ENCODE data around the gene EVC. TPM values are rescaled to one million over a fixed set of nuclear protein-coding genes. Genes with fewer than 3 reads are reported as not detected.

Gene EVC
- total and polyA plus RNA-seq, 7 experiments from 2014 or later = 0.37 to 1.5 (median 0.68) TPM; not detected in 2

GRCh38 chr4:5788144-5788543 is 77.1 kb downstream of the EVC start:
- intact Hi-C loops (cut with micrococcal nuclease) = no loop called here
- ATAC-seq = no peak
- H3K4me1 Mint-ChIP-seq = peaks cover 0 to 2% (median 0%) of the 10 kb centered on the region in 7 donors
- ChIA-PET CTCF (no interaction called here), POLR2A (no interaction called here)
- peaks cover 0 to 9% (median 4%) of the 10 kb centered on the region in 5 donors for H3K27me3 Mint-ChIP-seq
- DNase-seq = no peak
- no peak overlapping the region for H3K4me3 ChIP-seq (ENCODE audit: low read length)
- H3K4me3 Mint-ChIP-seq = no peak overlapping the region
- no peaks in the 10 kb centered on the region for H3K36me3 ChIP-seq (ENCODE audit: control insufficient read depth in 2 of 3, insufficient read depth in 3 of 3, low read length in 3 of 3)
- H3K9me3 Mint-ChIP-seq = peaks cover 0 to 9% (median 0%) of the 10 kb centered on the region in 11 donors
- H3K36me3 Mint-ChIP-seq = no peaks in the 10 kb centered on the region
- no peak overlapping the region for H3K27ac ChIP-seq (ENCODE audit: low read depth, low read length)
- H3K9me3 ChIP-seq (ENCODE audit: control insufficient read depth in 2 of 3, low read length in 3 of 3) = no peaks in the 10 kb centered on the region
- H3K4me1 ChIP-seq (ENCODE audit: control insufficient read depth in 2 of 2, insufficient read depth in 2 of 2, low read length in 2 of 2) = no peaks in the 10 kb centered on the region
- no peaks in the 10 kb centered on the region for H3K27me3 ChIP-seq (ENCODE audit: control insufficient read depth in 2 of 2, insufficient read depth in 2 of 2, low read length in 2 of 2)
- H3K27ac Mint-ChIP-seq = no peak overlapping the region

DNA sequence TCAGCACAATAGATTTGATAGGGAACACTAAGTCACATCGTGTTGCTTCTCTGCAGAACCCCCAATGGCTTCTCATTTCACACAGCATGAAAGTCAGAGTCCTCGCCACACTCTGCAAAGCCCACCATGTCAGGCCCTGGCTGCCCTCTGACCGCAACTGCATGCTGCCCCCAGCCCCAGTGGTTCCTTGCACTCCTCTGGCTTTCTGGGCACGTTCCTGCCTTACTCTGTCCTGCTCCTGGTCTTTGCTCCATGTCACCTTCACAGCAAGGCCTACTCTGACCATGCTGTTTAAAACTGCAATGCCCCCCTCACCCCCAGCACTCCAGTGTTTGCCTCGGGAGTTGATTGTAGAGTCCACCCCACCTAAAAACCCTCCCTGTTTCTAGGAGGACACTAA is 78.1 kb downstream of the EVC start:
- H3K4me1 ChIP-seq (ENCODE audit: control insufficient read depth in 2 of 2, insufficient read depth in 2 of 2, low read length in 2 of 2) = no peaks in the 10 kb centered on the region
- intact Hi-C loops (cut with micrococcal nuclease) = no loop called here
- ATAC-seq = no peak
- no peaks in the 10 kb centered on the region for H3K4me1 Mint-ChIP-seq
- H3K4me3 Mint-ChIP-seq = no peak overlapping the region
- no peak overlapping the region for H3K27ac Mint-ChIP-seq
- CTCF ChIA-PET = no interaction called here
- H3K4me3 ChIP-seq (ENCODE audit: low read length) = no peak overlapping the region
- peaks cover 0 to 9% (median 0%) of the 10 kb centered on the region in 5 donors for H3K27me3 Mint-ChIP-seq
- no peaks in the 10 kb centered on the region for H3K27me3 ChIP-seq (ENCODE audit: control insufficient read depth in 2 of 2, insufficient read depth in 2 of 2, low read length in 2 of 2)
- peaks cover 0 to 4% (median 0%) of the 10 kb centered on the region in 11 donors for H3K9me3 Mint-ChIP-seq
- H3K36me3 ChIP-seq (ENCODE audit: control insufficient read depth in 2 of 3, insufficient read depth in 3 of 3, low read length in 3 of 3) = no peaks in the 10 kb centered on the region
- no peaks in the 10 kb centered on the region for H3K36me3 Mint-ChIP-seq
- DNase-seq = no peak
- no peaks in the 10 kb centered on the region for H3K9me3 ChIP-seq (ENCODE audit: control insufficient read depth in 2 of 3, low read length in 3 of 3)
- POLR2A ChIA-PET = no interaction called here
- H3K27ac ChIP-seq (ENCODE audit: low read depth, low read length) = no peak overlapping the region

DNA sequence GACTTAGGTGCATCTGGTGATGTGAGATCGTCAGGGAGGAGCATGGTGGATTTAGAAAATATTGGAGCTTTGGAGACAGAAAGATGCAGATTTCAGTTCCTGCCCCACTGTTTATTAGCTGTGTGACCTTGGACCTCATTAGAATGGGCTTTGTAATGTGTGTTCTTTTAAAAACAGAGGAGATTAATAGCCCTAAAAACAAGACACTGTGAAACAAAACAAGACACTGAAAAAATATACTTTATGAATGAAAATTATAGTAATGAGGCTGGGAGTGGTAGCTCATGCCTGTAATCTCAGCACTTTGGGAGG is 79.5 kb downstream of the EVC start:
- H3K27ac ChIP-seq (ENCODE audit: low read depth, low read length) = no peak overlapping the region
- Mint-ChIP-seq H3K4me3 (no peak overlapping the region), H3K4me1 (no peaks in the 10 kb centered on the region), H3K27me3 (peaks cover 0 to under 1% (median 0%) of the 10 kb centered on the region in 5 donors), H3K27ac (no peak overlapping the region), H3K36me3 (no peaks in the 10 kb centered on the region), H3K9me3 (no peaks in the 10 kb centered on the region)
- CTCF ChIA-PET = no interaction called here
- H3K36me3 ChIP-seq (ENCODE audit: control insufficient read depth in 2 of 3, insufficient read depth in 3 of 3, low read length in 3 of 3) = no peaks in the 10 kb centered on the region
- POLR2A ChIA-PET = no interaction called here
- H3K4me3 ChIP-seq (ENCODE audit: low read length) = no peak overlapping the region
- no peaks in the 10 kb centered on the region for H3K4me1 ChIP-seq (ENCODE audit: control insufficient read depth in 2 of 2, insufficient read depth in 2 of 2, low read length in 2 of 2)
- H3K9me3 ChIP-seq (ENCODE audit: control insufficient read depth in 2 of 3, low read length in 3 of 3) = no peaks in the 10 kb centered on the region
- no peak for DNase-seq
- ATAC-seq = no peak
- H3K27me3 ChIP-seq (ENCODE audit: control insufficient read depth in 2 of 2, insufficient read depth in 2 of 2, low read length in 2 of 2) = no peaks in the 10 kb centered on the region
- intact Hi-C loops (cut with micrococcal nuclease) = loop anchor here in 1 of 2 donors (5.0 kb wide), 1 partner anchor 738 kb away; the partner anchor contains the start of gene STK32B

- ATAC-seq (no peak), DNase-seq (no peak)
- CTCF ChIA-PET = no interaction called here
- H3K4me1 Mint-ChIP-seq = no peaks in the 10 kb centered on the region
- POLR2A ChIA-PET = no interaction called here
- peaks cover 0 to 5% (median 0%) of the 10 kb centered on the region in 5 donors for H3K27me3 Mint-ChIP-seq
- H3K27ac Mint-ChIP-seq = no peak overlapping the region
- Histone ChIP-seq H3K4me1 (ENCODE audit: control insufficient read depth in 2 of 2, insufficient read depth in 2 of 2, low read length in 2 of 2) (no peaks in the 10 kb centered on the region), H3K4me3 (ENCODE audit: low read length) (no peak overlapping the region), H3K27me3 (ENCODE audit: control insufficient read depth in 2 of 2, insufficient read depth in 2 of 2, low read length in 2 of 2) (no peaks in the 10 kb centered on the region), H3K36me3 (ENCODE audit: control insufficient read depth in 2 of 3, insufficient read depth in 3 of 3, low read length in 3 of 3) (no peaks in the 10 kb centered on the region), H3K9me3 (ENCODE audit: control insufficient read depth in 2 of 3, low read length in 3 of 3) (no peaks in the 10 kb centered on the region), H3K27ac (ENCODE audit: low read depth, low read length) (no peak overlapping the region)
- no peak overlapping the region for H3K4me3 Mint-ChIP-seq
- no peaks in the 10 kb centered on the region for H3K36me3 Mint-ChIP-seq
- intact Hi-C loops (cut with micrococcal nuclease) = loop anchor here in 1 of 2 donors (5.0 kb wide), 1 partner anchor 739 kb away; the partner anchor contains the start of gene STK32B
- H3K9me3 Mint-ChIP-seq = peaks cover 0 to 4% (median 0%) of the 10 kb centered on the region in 11 donors
These were observed 80.7 kb downstream of the EVC start for GRCh38 chr4:5791654-5792053.

GRCh38 chr4:5793514-5793913 is 82.5 kb downstream of the EVC start:
- Mint-ChIP-seq H3K4me3 (no peak overlapping the region), H3K9me3 (peaks cover 0 to 4% (median 0%) of the 10 kb centered on the region in 11 donors), H3K36me3 (no peaks in the 10 kb centered on the region), H3K27me3 (peaks cover 0 to 5% (median 4%) of the 10 kb centered on the region in 5 donors), H3K27ac (no peak overlapping the region), H3K4me1 (no peaks in the 10 kb centered on the region)
- H3K27me3 ChIP-seq (ENCODE audit: control insufficient read depth in 2 of 2, insufficient read depth in 2 of 2, low read length in 2 of 2) = no peaks in the 10 kb centered on the region
- DNase-seq (no peak), ATAC-seq (no peak)
- POLR2A ChIA-PET = no interaction called here
- intact Hi-C loops (cut with micrococcal nuclease) = loop anchor here in 1 of 2 donors (5.0 kb wide), 1 partner anchor 741 kb away; the partner anchor contains the start of gene STK32B
- CTCF ChIA-PET = no interaction called here
- no peaks in the 10 kb centered on the region for H3K9me3 ChIP-seq (ENCODE audit: control insufficient read depth in 2 of 3, low read length in 3 of 3)
- no peaks in the 10 kb centered on the region for H3K36me3 ChIP-seq (ENCODE audit: control insufficient read depth in 2 of 3, insufficient read depth in 3 of 3, low read length in 3 of 3)
- H3K4me1 ChIP-seq (ENCODE audit: control insufficient read depth in 2 of 2, insufficient read depth in 2 of 2, low read length in 2 of 2) = no peaks in the 10 kb centered on the region
- no peak overlapping the region for H3K4me3 ChIP-seq (ENCODE audit: low read length)
- no peak overlapping the region for H3K27ac ChIP-seq (ENCODE audit: low read depth, low read length)

DNA sequence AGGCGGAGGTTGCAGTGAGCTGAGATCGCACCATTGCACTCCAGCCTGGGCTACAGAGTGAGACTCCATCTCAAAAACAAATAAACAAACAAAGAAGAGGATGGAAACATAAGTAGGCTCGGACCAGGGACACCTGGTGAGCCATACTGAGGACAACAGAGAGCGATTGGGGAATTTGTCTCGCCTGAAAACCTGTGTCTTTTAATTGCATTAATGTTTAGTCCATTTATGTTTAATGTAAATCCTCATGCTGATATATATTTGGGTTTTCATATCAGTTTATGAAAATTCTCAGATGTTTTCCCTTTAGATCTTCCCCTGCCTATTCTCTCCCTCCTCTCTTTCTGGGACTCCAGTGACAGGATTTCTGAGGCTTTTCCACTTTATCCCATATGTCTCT is 84.6 kb downstream of the EVC start:
- Histone ChIP-seq H3K27ac (ENCODE audit: low read depth, low read length) (no peak overlapping the region), H3K4me3 (ENCODE audit: low read length) (no peak overlapping the region), H3K9me3 (ENCODE audit: control insufficient read depth in 2 of 3, low read length in 3 of 3) (no peaks in the 10 kb centered on the region), H3K4me1 (ENCODE audit: control insufficient read depth in 2 of 2, insufficient read depth in 2 of 2, low read length in 2 of 2) (no peaks in the 10 kb centered on the region), H3K27me3 (ENCODE audit: control insufficient read depth in 2 of 2, insufficient read depth in 2 of 2, low read length in 2 of 2) (no peaks in the 10 kb centered on the region), H3K36me3 (ENCODE audit: control insufficient read depth in 2 of 3, insufficient read depth in 3 of 3, low read length in 3 of 3) (no peaks in the 10 kb centered on the region)
- Mint-ChIP-seq H3K4me3 (no peak overlapping the region), H3K4me1 (no peaks in the 10 kb centered on the region), H3K27ac (no peak overlapping the region), H3K9me3 (peaks cover 0 to 4% (median 0%) of the 10 kb centered on the region in 11 donors), H3K36me3 (no peaks in the 10 kb centered on the region), H3K27me3 (peaks cover 0 to 6% (median 4%) of the 10 kb centered on the region in 5 donors)
- ChIA-PET POLR2A (no interaction called here), CTCF (no interaction called here)
- DNase-seq (no peak), ATAC-seq (no peak)
- intact Hi-C loops (cut with micrococcal nuclease) = no loop called here

- Mint-ChIP-seq H3K4me3 (no peak overlapping the region), H3K27ac (no peak overlapping the region), H3K4me1 (no peaks in the 10 kb centered on the region), H3K36me3 (no peaks in the 10 kb centered on the region), H3K9me3 (peaks cover 0 to 4% (median 0%) of the 10 kb centered on the region in 11 donors), H3K27me3 (peaks cover 0 to 6% (median 4%) of the 10 kb centered on the region in 5 donors)
- no peak for ATAC-seq
- Histone ChIP-seq H3K27me3 (ENCODE audit: control insufficient read depth in 2 of 2, insufficient read depth in 2 of 2, low read length in 2 of 2) (no peaks in the 10 kb centered on the region), H3K4me3 (ENCODE audit: low read length) (no peak overlapping the region), H3K4me1 (ENCODE audit: control insufficient read depth in 2 of 2, insufficient read depth in 2 of 2, low read length in 2 of 2) (no peaks in the 10 kb centered on the region), H3K9me3 (ENCODE audit: control insufficient read depth in 2 of 3, low read length in 3 of 3) (no peaks in the 10 kb centered on the region), H3K27ac (ENCODE audit: low read depth, low read length) (no peak overlapping the region), H3K36me3 (ENCODE audit: control insufficient read depth in 2 of 3, insufficient read depth in 3 of 3, low read length in 3 of 3) (no peaks in the 10 kb centered on the region)
- intact Hi-C loops (cut with micrococcal nuclease) = no loop called here
- ChIA-PET CTCF (no interaction called here), POLR2A (no interaction called here)
- no peak for DNase-seq
These were observed 86.0 kb downstream of the EVC start for GRCh38 chr4:5796976-5797375.
